GM19035 (cell line): ENCODE results near the gene KIAA1217.

ENCODE experiments used
- ATAC-seq: cut with Tn5 transposase; IDR thresholded peaks from one replicate; pipeline ENCODE4 v1.9.1; 2021; ENCODE audit not compliant: unreplicated experiment

KIAA1217 gene

GRCh38 chr10:24242562-24242961 lies 33.6 kb downstream of the KIAA1217 start:
- no peak for ATAC-seq

- ATAC-seq, result no peak
Measured at GRCh38 chr10:24246365-24246764, 37.4 kb downstream of the KIAA1217 start.

GRCh38 chr10:24247841-24248240 lies 38.9 kb downstream of the KIAA1217 start:
- ATAC-seq, result no peak

- no peak for ATAC-seq
Measured at GRCh38 chr10:24249829-24250415, 41.0 kb downstream of the KIAA1217 start.

- no peak for ATAC-seq
Measured at GRCh38 chr10:24251547-24251946, 42.6 kb downstream of the KIAA1217 start.

GRCh38 chr10:24254180-24254579 lies 45.2 kb downstream of the KIAA1217 start:
- no peak for ATAC-seq

- no peak for ATAC-seq
Measured at GRCh38 chr10:24255115-24255880, 46.4 kb downstream of the KIAA1217 start.

- ATAC-seq, result no peak
Measured at GRCh38 chr10:24255881-24256311, 47.0 kb downstream of the KIAA1217 start.

GRCh38 chr10:24256619-24257107 lies 47.7 kb downstream of the KIAA1217 start:
- ATAC-seq, result no peak

- no peak for ATAC-seq
Measured at GRCh38 chr10:24257588-24257987, 48.6 kb downstream of the KIAA1217 start.

- ATAC-seq, result no peak
Measured at GRCh38 chr10:24259365-24260130, 50.6 kb downstream of the KIAA1217 start.

GRCh38 chr10:24261627-24262026 lies 52.7 kb downstream of the KIAA1217 start:
- no peak for ATAC-seq

GRCh38 chr10:24262929-24263590 lies 54.1 kb downstream of the KIAA1217 start:
- ATAC-seq, result no peak

- ATAC-seq, result no peak
Measured at GRCh38 chr10:24269476-24269875, 60.5 kb downstream of the KIAA1217 start.

- no peak for ATAC-seq
Measured at GRCh38 chr10:24272374-24272773, 63.4 kb downstream of the KIAA1217 start.

- no peak for ATAC-seq
Measured at GRCh38 chr10:24277277-24277676, 68.3 kb downstream of the KIAA1217 start.

GRCh38 chr10:24277771-24278170 lies 68.8 kb downstream of the KIAA1217 start:
- ATAC-seq, result no peak

GRCh38 chr10:24278176-24278889 lies 69.4 kb downstream of the KIAA1217 start:
- ATAC-seq, result no peak

GRCh38 chr10:24279166-24279565 lies 70.2 kb downstream of the KIAA1217 start:
- ATAC-seq, result no peak

- no peak for ATAC-seq
Measured at GRCh38 chr10:24287559-24288195, 78.7 kb downstream of the KIAA1217 start.
